SH-SY5Y (cell line): ENCODE data around the gene GALR1.

Source experiments
- GATA2 ChIP-seq: IDR thresholded peaks from 2 replicates; pipeline ENCODE4 v1.6.1; 2011; ENCODE audit warnings: mild to moderate bottlenecking, low read depth, low read length
- GATA3 ChIP-seq: IDR thresholded peaks from 2 replicates; pipeline ENCODE4 v1.6.1; 2011; ENCODE audit warnings: low read depth, mild to moderate bottlenecking, low read length, moderate library complexity

DNA sequence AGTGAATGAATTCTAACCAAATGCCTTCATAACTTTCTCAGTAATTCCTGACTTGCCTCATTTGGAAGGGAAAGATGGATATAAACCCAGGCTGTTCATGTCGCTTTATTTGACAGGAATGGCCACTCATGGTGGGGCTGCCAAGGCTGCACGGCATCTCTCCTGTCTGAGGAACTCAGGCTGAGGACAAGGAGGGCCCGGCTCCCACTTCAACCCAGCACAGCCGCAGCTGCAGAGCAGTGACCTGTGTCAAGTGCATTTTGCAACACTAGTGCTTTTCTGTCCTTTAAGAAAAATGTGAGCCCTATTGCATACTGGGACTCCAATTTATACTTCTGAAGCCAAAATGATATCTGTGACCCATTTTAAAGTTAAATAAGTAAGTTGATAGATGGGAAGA is 45.8 kb upstream of the GALR1 start:
- no peak for TF ChIP-seq GATA2
- TF ChIP-seq GATA3, result no peak
